Measurements from ENCODE around the gene ANKFY1.

ANKFY1 gene

DNA sequence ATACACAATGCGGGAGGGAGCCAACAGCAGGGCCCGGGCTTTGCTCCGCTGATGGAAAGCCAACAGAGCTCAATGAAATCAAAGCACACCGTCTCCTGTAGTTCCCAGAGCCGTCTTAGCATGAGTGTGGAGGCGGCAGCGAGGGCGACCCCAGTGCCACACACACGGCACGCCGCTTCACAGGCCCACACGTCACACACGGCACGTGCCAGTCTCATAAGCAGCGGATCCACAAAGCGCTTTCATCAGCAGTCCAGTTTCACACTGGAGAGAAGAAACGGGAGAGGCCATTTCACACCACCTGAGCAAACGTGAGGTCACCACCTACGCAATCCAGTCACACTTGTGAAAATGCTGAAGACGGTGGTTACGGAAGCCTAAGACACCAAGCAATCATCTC, 86.0 kb downstream of the ANKFY1 start:
- peaks cover 90% of the 10 kb centered on the region for H3K36me3 ChIP-seq (ENCODE audit: control insufficient read depth, low read length)
- no peaks in the 10 kb centered on the region for H3K79me2 ChIP-seq (ENCODE audit: control insufficient read depth, low read length)
- no peak for TF ChIP-seq EZH2phosphoT487 (IDR thresholded peaks at IDR 0.05; ENCODE audit: borderline replicate concordance, low read length)
- TF ChIP-seq, protein P1, sequence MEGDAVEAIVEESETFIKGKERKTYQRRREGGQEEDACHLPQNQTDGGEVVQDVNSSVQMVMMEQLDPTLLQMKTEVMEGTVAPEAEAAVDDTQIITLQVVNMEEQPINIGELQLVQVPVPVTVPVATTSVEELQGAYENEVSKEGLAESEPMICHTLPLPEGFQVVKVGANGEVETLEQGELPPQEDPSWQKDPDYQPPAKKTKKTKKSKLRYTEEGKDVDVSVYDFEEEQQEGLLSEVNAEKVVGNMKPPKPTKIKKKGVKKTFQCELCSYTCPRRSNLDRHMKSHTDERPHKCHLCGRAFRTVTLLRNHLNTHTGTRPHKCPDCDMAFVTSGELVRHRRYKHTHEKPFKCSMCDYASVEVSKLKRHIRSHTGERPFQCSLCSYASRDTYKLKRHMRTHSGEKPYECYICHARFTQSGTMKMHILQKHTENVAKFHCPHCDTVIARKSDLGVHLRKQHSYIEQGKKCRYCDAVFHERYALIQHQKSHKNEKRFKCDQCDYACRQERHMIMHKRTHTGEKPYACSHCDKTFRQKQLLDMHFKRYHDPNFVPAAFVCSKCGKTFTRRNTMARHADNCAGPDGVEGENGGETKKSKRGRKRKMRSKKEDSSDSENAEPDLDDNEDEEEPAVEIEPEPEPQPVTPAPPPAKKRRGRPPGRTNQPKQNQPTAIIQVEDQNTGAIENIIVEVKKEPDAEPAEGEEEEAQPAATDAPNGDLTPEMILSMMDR (IDR thresholded peaks at IDR 0.05; ENCODE audit: low read depth, low read length, poor library complexity, severe bottlenecking): no peak
- no peaks in the 10 kb centered on the region for H3F3A ChIP-seq (ENCODE audit: control insufficient read depth, insufficient read depth)
- H3K27me3 ChIP-seq (ENCODE audit: control insufficient read depth, low read length): no peaks in the 10 kb centered on the region
- H3K27ac ChIP-seq (ENCODE audit: low read depth, low read length): no peak overlapping the region
- H3K4me1 ChIP-seq (ENCODE audit: control insufficient read depth, low read length): no peaks in the 10 kb centered on the region
- H3K4me3 ChIP-seq (ENCODE audit: low read length): no peak overlapping the region
- H3K9me2 ChIP-seq (replicated peaks; ENCODE audit: control insufficient read depth, low read length): no peaks in the 10 kb centered on the region
- no peaks in the 10 kb centered on the region for H4K20me1 ChIP-seq (ENCODE audit: control insufficient read depth, insufficient read depth, low read depth, low read length)
- H3K9me3 ChIP-seq (ENCODE audit: control insufficient read depth, insufficient read depth, low read length): no peaks in the 10 kb centered on the region
- no peak overlapping the region for H3K4me2 ChIP-seq (ENCODE audit: low read length)

DNA sequence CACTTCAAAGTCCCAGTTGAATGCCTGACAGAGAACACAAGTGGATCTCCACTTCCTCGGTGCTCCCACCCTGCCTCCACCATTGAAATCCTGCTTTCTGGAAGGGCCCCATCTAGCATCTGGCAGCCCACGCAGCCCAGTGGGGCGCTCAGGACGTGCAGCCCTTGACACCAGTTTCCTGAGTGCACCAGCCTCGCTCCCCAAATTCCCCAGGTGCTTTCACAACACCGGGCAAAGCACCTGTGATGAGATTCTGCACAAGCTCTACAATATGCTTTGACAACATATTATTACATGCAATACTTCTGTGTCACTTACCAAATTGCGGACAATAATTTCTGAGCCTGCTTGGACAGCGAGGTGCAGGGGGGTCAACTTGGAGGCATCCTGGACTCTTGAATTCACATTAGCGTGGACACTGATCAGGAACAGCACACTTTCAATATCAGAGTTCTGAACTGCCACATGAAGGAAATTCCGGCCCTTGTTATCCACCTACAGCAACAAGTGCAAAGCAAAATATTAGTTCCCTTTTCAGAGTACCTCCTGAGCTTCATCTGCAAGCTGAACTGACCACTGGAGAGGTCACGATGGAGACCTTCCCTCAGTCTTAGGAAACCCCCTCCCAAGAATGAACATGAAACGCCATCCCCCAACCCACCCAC, 86.8 kb downstream of the ANKFY1 start:
- H3K4me3 ChIP-seq (ENCODE audit: low read length): no peak overlapping the region
- H3K9me3 ChIP-seq (ENCODE audit: control insufficient read depth, insufficient read depth, low read length): no peaks in the 10 kb centered on the region
- no peaks in the 10 kb centered on the region for H3K9me2 ChIP-seq (replicated peaks; ENCODE audit: control insufficient read depth, low read length)
- H3K27me3 ChIP-seq (ENCODE audit: control insufficient read depth, low read length): no peaks in the 10 kb centered on the region
- TF ChIP-seq, protein P1 (IDR thresholded peaks at IDR 0.05; ENCODE audit: low read depth, low read length, poor library complexity, severe bottlenecking): no peak
- no peak for TF ChIP-seq EZH2phosphoT487 (IDR thresholded peaks at IDR 0.05; ENCODE audit: borderline replicate concordance, low read length)
- no peaks in the 10 kb centered on the region for H3K4me1 ChIP-seq (ENCODE audit: control insufficient read depth, low read length)
- H3K36me3 ChIP-seq (ENCODE audit: control insufficient read depth, low read length): peaks cover 89% of the 10 kb centered on the region
- no peak overlapping the region for H3K4me2 ChIP-seq (ENCODE audit: low read length)
- no peaks in the 10 kb centered on the region for H4K20me1 ChIP-seq (ENCODE audit: control insufficient read depth, insufficient read depth, low read depth, low read length)
- H3K79me2 ChIP-seq (ENCODE audit: control insufficient read depth, low read length): no peaks in the 10 kb centered on the region
- H3F3A ChIP-seq (ENCODE audit: control insufficient read depth, insufficient read depth): no peaks in the 10 kb centered on the region
- no peak overlapping the region for H3K27ac ChIP-seq (ENCODE audit: low read depth, low read length)

DNA sequence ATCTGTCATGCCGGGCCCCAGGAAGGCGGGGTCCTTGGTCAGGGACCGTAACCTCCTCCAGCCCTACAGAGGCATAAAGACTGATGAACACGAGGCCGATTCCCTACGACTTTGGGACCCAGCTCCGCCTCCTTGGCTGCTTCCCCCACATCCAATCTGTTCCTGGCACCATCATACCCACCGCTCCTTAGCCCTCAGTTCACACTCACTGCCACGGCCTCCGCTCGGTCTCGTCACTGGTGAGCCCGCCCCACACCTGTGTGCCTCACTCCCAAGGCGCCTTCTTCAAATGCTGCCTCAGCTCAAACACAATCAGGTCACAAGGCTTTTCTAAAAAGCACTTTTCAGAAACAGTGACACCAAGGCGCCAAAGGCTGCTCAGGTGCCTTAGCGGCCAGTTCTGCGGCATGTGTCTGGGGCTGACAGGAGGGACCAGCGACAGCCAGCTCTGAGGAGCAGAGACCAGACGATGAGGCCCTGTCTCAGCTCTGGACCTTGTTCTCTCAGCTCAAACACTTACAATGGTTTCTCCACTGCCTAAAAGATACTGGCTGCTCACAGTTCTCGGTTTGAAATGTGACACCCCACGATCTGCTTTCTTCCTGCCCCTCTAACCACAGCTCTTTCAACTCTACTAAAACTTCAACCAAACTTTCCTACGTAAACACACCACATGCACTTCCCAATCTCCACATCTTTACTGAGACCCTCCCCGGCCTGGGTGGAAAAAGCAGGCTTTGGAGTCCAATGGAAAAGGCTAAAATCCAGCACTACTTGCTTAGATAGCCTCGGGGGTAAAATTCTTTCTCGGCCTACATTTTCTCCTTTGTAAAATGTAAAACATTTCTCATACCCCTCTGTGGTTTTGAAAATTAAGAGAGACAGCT, 87.6 kb downstream of the ANKFY1 start:
- Histone ChIP-seq H3K36me3 (ENCODE audit: control insufficient read depth, low read length) (peaks cover 89% of the 10 kb centered on the region), H3K4me3 (ENCODE audit: low read length) (no peak overlapping the region), H3K27me3 (ENCODE audit: control insufficient read depth, low read length) (no peaks in the 10 kb centered on the region), H3F3A (ENCODE audit: control insufficient read depth, insufficient read depth) (no peaks in the 10 kb centered on the region), H3K27ac (ENCODE audit: low read depth, low read length) (no peak overlapping the region), H3K79me2 (ENCODE audit: control insufficient read depth, low read length) (no peaks in the 10 kb centered on the region), H3K9me3 (ENCODE audit: control insufficient read depth, insufficient read depth, low read length) (no peaks in the 10 kb centered on the region), H4K20me1 (ENCODE audit: control insufficient read depth, insufficient read depth, low read depth, low read length) (no peaks in the 10 kb centered on the region), H3K9me2 (replicated peaks; ENCODE audit: control insufficient read depth, low read length) (no peaks in the 10 kb centered on the region), H3K4me2 (ENCODE audit: low read length) (no peak overlapping the region), H3K4me1 (ENCODE audit: control insufficient read depth, low read length) (no peaks in the 10 kb centered on the region)
- TF ChIP-seq EZH2phosphoT487 (IDR thresholded peaks at IDR 0.05; ENCODE audit: borderline replicate concordance, low read length): no peak
- TF ChIP-seq, protein P1 (IDR thresholded peaks at IDR 0.05; ENCODE audit: low read depth, low read length, poor library complexity, severe bottlenecking): no peak

Measured in DOHH2 (cell line).